Measurements from ENCODE around the gene MUC3A. TPM values are rescaled to one million over a fixed set of nuclear protein-coding genes. Genes with fewer than 3 reads are reported as not detected.

Gene MUC3A
- total and polyA plus RNA-seq, 2 of the 13 experiments (the other 11 are each of a cell fraction or from before 2014, with no cell fraction given) = 0.01 TPM; not detected in 1

DNA sequence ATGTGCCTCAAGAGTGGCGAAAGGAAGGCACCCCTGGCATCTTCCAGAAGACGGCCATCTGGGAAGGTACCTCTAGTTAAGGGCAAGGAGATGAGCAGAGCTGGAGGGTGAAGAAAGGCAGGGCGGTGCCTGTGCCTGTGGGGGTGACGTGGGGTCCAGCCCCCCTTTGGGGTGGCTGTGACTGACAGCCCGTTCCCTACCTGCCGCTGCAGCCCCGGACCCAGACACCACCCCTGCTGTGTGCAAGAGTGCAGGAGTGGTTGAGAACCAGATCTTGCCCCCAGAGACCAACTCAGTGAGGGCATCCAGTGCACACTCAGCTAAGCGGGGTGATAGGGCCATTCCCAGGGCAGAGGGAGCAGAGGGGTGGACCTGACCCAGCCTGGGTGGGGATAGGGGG lies 66.3 kb downstream of the MUC3A start:
- CTCF ChIA-PET (ENCODE audit: low intra/inter-chr PET ratio, low total read pairs) = no interaction called here
- Histone ChIP-seq H2AFZ (ENCODE audit: low read length) (no peak overlapping the region), H3K79me2 (ENCODE audit: insufficient read depth, low read length) (no peaks in the 10 kb centered on the region), H3K36me3 (replicated peaks in 1 of 2; ENCODE audit: control insufficient read depth in 1 of 2, insufficient read depth in 2 of 2, low read length in 2 of 2) (no peaks in the 10 kb centered on the region), H3K27ac (ENCODE audit: extremely low read length, insufficient read depth, low read length) (no peak overlapping the region), H3K9ac (ENCODE audit: insufficient read depth, low read depth, low read length) (no peak overlapping the region), H3K4me1 (ENCODE audit: insufficient read depth, low read length) (peaks cover 15% of the 10 kb centered on the region), H3K9me3 (ENCODE audit: low read length) (no peaks in the 10 kb centered on the region), H3K4me2 (ENCODE audit: low read depth, low read length) (no peak overlapping the region), H3K4me3 (replicated peaks in 1 of 3; ENCODE audit: insufficient read depth in 1 of 3, low read depth in 2 of 3, low read length in 3 of 3) (no peak overlapping the region), H3K27me3 (ENCODE audit: control insufficient read depth in 1 of 2, insufficient read depth in 2 of 2, low read length in 2 of 2) (peaks cover 5 to 47% of the 10 kb centered on the region in 2 experiments; a peak in 4 of 5 replicates), H4K20me1 (ENCODE audit: insufficient read depth, low read length) (no peaks in the 10 kb centered on the region)
- BruUV-seq (replicated peaks) = no TSS peak
- POLR2A ChIA-PET = no interaction called here
- FAIRE-seq = no peak
- no peak for DNase-seq (ENCODE audit: low spot score)
- WGBS (ENCODE audit: low lambda C conversion rate) = 14% methylated on average over 4 of the region's 8 CpGs
- TF ChIP-seq THAP11 (CRISPR knock-in tag; IDR thresholded peaks at IDR 0.05) (no peak), SRY (CRISPR knock-in tag; IDR thresholded peaks at IDR 0.05) (no peak), ZNF501 (CRISPR knock-in tag; IDR thresholded peaks at IDR 0.05) (no peak), ZNF724P (CRISPR knock-in tag; IDR thresholded peaks at IDR 0.05; ENCODE audit: borderline replicate concordance) (no peak), ZNF564 (CRISPR knock-in tag; IDR thresholded peaks at IDR 0.05) (no peak), SIX1 (CRISPR knock-in tag; IDR thresholded peaks at IDR 0.05; ENCODE audit: borderline replicate concordance) (no peak), PITX1 (CRISPR knock-in tag; IDR thresholded peaks at IDR 0.05) (no peak), HES4 (CRISPR knock-in tag; IDR thresholded peaks at IDR 0.05; ENCODE audit: borderline replicate concordance) (no peak), GATAD2A (CRISPR knock-in tag; IDR thresholded peaks at IDR 0.05) (no peak), FOXC1 (CRISPR knock-in tag; IDR thresholded peaks at IDR 0.05; ENCODE audit: borderline replicate concordance) (no peak), ZNF547 (CRISPR knock-in tag; IDR thresholded peaks at IDR 0.05) (no peak), ZNF607 (CRISPR knock-in tag; IDR thresholded peaks at IDR 0.05; ENCODE audit: borderline replicate concordance) (no peak), SCMH1 (CRISPR knock-in tag; IDR thresholded peaks at IDR 0.05; ENCODE audit: borderline replicate concordance) (no peak), ZNF589 (CRISPR knock-in tag; conservative IDR thresholded peaks at IDR 0.05) (no peak)
- TF ChIP-seq, protein P1, sequence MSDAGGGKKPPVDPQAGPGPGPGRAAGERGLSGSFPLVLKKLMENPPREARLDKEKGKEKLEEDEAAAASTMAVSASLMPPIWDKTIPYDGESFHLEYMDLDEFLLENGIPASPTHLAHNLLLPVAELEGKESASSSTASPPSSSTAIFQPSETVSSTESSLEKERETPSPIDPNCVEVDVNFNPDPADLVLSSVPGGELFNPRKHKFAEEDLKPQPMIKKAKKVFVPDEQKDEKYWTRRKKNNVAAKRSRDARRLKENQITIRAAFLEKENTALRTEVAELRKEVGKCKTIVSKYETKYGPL (CRISPR knock-in tag; IDR thresholded peaks at IDR 0.05) = no peak
- TF ChIP-seq, protein P2, sequence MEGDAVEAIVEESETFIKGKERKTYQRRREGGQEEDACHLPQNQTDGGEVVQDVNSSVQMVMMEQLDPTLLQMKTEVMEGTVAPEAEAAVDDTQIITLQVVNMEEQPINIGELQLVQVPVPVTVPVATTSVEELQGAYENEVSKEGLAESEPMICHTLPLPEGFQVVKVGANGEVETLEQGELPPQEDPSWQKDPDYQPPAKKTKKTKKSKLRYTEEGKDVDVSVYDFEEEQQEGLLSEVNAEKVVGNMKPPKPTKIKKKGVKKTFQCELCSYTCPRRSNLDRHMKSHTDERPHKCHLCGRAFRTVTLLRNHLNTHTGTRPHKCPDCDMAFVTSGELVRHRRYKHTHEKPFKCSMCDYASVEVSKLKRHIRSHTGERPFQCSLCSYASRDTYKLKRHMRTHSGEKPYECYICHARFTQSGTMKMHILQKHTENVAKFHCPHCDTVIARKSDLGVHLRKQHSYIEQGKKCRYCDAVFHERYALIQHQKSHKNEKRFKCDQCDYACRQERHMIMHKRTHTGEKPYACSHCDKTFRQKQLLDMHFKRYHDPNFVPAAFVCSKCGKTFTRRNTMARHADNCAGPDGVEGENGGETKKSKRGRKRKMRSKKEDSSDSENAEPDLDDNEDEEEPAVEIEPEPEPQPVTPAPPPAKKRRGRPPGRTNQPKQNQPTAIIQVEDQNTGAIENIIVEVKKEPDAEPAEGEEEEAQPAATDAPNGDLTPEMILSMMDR (CRISPR knock-in tag; IDR thresholded peaks at IDR 0.05) = no peak
- TF ChIP-seq, protein P3, sequence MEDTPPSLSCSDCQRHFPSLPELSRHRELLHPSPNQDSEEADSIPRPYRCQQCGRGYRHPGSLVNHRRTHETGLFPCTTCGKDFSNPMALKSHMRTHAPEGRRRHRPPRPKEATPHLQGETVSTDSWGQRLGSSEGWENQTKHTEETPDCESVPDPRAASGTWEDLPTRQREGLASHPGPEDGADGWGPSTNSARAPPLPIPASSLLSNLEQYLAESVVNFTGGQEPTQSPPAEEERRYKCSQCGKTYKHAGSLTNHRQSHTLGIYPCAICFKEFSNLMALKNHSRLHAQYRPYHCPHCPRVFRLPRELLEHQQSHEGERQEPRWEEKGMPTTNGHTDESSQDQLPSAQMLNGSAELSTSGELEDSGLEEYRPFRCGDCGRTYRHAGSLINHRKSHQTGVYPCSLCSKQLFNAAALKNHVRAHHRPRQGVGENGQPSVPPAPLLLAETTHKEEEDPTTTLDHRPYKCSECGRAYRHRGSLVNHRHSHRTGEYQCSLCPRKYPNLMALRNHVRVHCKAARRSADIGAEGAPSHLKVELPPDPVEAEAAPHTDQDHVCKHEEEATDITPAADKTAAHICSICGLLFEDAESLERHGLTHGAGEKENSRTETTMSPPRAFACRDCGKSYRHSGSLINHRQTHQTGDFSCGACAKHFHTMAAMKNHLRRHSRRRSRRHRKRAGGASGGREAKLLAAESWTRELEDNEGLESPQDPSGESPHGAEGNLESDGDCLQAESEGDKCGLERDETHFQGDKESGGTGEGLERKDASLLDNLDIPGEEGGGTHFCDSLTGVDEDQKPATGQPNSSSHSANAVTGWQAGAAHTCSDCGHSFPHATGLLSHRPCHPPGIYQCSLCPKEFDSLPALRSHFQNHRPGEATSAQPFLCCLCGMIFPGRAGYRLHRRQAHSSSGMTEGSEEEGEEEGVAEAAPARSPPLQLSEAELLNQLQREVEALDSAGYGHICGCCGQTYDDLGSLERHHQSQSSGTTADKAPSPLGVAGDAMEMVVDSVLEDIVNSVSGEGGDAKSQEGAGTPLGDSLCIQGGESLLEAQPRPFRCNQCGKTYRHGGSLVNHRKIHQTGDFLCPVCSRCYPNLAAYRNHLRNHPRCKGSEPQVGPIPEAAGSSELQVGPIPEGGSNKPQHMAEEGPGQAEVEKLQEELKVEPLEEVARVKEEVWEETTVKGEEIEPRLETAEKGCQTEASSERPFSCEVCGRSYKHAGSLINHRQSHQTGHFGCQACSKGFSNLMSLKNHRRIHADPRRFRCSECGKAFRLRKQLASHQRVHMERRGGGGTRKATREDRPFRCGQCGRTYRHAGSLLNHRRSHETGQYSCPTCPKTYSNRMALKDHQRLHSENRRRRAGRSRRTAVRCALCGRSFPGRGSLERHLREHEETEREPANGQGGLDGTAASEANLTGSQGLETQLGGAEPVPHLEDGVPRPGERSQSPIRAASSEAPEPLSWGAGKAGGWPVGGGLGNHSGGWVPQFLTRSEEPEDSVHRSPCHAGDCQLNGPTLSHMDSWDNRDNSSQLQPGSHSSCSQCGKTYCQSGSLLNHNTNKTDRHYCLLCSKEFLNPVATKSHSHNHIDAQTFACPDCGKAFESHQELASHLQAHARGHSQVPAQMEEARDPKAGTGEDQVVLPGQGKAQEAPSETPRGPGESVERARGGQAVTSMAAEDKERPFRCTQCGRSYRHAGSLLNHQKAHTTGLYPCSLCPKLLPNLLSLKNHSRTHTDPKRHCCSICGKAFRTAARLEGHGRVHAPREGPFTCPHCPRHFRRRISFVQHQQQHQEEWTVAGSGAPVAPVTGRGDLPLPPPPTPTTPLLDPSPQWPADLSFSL (CRISPR knock-in tag; IDR thresholded peaks at IDR 0.05) = no peak
- intact Hi-C loops (cut with micrococcal nuclease; ENCODE audit: unreplicated experiment) = no loop called here
- ATAC-seq = no peak
- in situ Hi-C loops (cut with HindIII; ENCODE audit: extremely low pct_ligation_motif_present, low pct_unique_long_range_greater_than_20kb) = no loop called here

Measured in HepG2 (cell line).